Measurements from ENCODE around the gene FCN1.

- TF ChIP-seq CTCF (IDR thresholded peaks at IDR 0.05; ENCODE audit: low read depth, low read length) = no peak
- TF ChIP-seq MAX (IDR thresholded peaks at IDR 0.05; ENCODE audit: low read depth, low read length) = no peak
- TF ChIP-seq POLR2A (IDR thresholded peaks at IDR 0.05; ENCODE audit: extremely low read depth, insufficient read length) = no peak
Measured at GRCh38 chr9:134946663-134947062, 29.0 kb upstream of the FCN1 start.

All from NB4 (cell line).